ENCODE results near the gene SCARB1. TPM values are rescaled to one million over a fixed set of nuclear protein-coding genes. Genes with fewer than 3 reads are reported as not detected.

Gene SCARB1
- total and polyA plus RNA-seq, 2 of the 13 experiments (the other 11 are each of a cell fraction or from before 2014, with no cell fraction given): 63.4 to 160 TPM

DNA sequence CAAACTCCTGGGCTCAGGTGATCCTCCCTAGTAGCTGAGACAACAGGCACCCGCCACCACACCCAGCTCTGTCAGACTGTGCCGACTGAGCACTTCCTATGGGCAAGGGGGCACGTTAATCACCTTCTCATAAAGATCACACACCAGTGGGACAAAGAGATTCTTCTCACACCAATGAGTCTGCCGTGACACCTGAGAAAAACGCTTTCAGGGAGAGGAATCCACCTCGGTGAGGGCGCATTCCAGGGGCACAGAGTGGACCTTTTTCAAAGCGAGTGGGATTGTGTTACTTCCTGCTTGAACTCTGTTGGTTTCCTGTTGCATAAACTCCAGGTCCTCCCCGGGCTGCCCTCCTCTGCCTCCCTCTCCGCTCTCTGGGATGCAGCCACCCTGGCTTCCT, 17.5 kb upstream of the SCARB1 start (continued):
- no peak for TF ChIP-seq CHD2 (IDR thresholded peaks at IDR 0.05; ENCODE audit: low read depth, low read length)
- no peak for TF ChIP-seq MAZ (IDR thresholded peaks at IDR 0.05; ENCODE audit: borderline replicate concordance, low read depth, low read length)
- no peak for TF ChIP-seq MAZ (CRISPR knock-in tag; IDR thresholded peaks at IDR 0.05; ENCODE audit: low read depth)
- TF ChIP-seq ZNF282 (IDR thresholded peaks at IDR 0.05; ENCODE audit: partially characterized antibody): no peak
- TF ChIP-seq, protein P1, sequence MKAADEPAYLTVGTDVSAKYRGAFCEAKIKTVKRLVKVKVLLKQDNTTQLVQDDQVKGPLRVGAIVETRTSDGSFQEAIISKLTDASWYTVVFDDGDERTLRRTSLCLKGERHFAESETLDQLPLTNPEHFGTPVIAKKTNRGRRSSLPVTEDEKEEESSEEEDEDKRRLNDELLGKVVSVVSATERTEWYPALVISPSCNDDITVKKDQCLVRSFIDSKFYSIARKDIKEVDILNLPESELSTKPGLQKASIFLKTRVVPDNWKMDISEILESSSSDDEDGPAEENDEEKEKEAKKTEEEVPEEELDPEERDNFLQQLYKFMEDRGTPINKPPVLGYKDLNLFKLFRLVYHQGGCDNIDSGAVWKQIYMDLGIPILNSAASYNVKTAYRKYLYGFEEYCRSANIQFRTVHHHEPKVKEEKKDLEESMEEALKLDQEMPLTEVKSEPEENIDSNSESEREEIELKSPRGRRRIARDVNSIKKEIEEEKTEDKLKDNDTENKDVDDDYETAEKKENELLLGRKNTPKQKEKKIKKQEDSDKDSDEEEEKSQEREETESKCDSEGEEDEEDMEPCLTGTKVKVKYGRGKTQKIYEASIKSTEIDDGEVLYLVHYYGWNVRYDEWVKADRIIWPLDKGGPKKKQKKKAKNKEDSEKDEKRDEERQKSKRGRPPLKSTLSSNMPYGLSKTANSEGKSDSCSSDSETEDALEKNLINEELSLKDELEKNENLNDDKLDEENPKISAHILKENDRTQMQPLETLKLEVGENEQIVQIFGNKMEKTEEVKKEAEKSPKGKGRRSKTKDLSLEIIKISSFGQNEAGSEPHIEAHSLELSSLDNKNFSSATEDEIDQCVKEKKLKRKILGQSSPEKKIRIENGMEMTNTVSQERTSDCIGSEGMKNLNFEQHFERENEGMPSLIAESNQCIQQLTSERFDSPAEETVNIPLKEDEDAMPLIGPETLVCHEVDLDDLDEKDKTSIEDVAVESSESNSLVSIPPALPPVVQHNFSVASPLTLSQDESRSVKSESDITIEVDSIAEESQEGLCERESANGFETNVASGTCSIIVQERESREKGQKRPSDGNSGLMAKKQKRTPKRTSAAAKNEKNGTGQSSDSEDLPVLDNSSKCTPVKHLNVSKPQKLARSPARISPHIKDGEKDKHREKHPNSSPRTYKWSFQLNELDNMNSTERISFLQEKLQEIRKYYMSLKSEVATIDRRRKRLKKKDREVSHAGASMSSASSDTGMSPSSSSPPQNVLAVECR (CRISPR knock-in tag; IDR thresholded peaks at IDR 0.05; ENCODE audit: borderline replicate concordance): no peak; the same call in 1 of the 2 replicates
- TF ChIP-seq ZNF263 (CRISPR knock-in tag; IDR thresholded peaks at IDR 0.05): peak; percentile 95
- TF ChIP-seq ZNF10 (CRISPR knock-in tag; IDR thresholded peaks at IDR 0.05; ENCODE audit: borderline replicate concordance, low read depth): no peak
- TF ChIP-seq, protein P2, sequence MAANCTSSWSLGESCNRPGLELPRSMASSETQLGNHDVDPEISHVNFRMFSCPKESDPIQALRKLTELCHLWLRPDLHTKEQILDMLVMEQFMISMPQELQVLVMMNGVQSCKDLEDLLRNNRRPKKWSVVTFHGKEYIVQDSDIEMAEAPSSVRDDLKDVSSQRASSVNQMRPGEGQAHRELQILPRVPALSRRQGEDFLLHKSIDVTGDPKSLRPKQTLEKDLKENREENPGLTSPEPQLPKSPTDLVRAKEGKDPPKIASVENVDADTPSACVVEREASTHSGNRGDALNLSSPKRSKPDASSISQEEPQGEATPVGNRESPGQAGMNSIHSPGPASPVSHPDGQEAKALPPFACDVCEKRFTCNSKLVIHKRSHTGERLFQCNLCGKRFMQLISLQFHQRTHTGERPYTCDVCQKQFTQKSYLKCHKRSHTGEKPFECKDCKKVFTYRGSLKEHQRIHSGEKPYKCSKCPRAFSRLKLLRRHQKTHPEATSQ (CRISPR knock-in tag; IDR thresholded peaks at IDR 0.05; ENCODE audit: borderline replicate concordance): no peak
- TF ChIP-seq ZNF567 (CRISPR knock-in tag; IDR thresholded peaks at IDR 0.05; ENCODE audit: borderline replicate concordance): no peak
- TF ChIP-seq, protein P3, sequence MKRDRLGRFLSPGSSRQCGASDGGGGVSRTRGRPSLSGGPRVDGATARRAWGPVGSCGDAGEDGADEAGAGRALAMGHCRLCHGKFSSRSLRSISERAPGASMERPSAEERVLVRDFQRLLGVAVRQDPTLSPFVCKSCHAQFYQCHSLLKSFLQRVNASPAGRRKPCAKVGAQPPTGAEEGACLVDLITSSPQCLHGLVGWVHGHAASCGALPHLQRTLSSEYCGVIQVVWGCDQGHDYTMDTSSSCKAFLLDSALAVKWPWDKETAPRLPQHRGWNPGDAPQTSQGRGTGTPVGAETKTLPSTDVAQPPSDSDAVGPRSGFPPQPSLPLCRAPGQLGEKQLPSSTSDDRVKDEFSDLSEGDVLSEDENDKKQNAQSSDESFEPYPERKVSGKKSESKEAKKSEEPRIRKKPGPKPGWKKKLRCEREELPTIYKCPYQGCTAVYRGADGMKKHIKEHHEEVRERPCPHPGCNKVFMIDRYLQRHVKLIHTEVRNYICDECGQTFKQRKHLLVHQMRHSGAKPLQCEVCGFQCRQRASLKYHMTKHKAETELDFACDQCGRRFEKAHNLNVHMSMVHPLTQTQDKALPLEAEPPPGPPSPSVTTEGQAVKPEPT (CRISPR knock-in tag; IDR thresholded peaks at IDR 0.05; ENCODE audit: low read depth): peak; percentile 26; the same call in 1 of the 2 replicates
- no peak for TF ChIP-seq HNRNPH1 (optimal IDR thresholded peaks at IDR 0.05; ENCODE audit: low read depth, low read length)
- TF ChIP-seq ZBTB3 (CRISPR knock-in tag; IDR thresholded peaks at IDR 0.05; ENCODE audit: borderline replicate concordance, low read depth): no peak
- TF ChIP-seq STAT5B (CRISPR knock-in tag; IDR thresholded peaks at IDR 0.05): no peak
- no peak for TF ChIP-seq SETDB1 (CRISPR knock-in tag; IDR thresholded peaks at IDR 0.05; ENCODE audit: borderline replicate concordance)
- no peak for TF ChIP-seq PHF8 (CRISPR knock-in tag; IDR thresholded peaks at IDR 0.05)
- TF ChIP-seq ZNF234 (CRISPR knock-in tag; conservative IDR thresholded peaks at IDR 0.05): no peak
- TF ChIP-seq SIX4 (CRISPR knock-in tag; IDR thresholded peaks at IDR 0.05): peak; percentile 77
- TF ChIP-seq, protein P4, sequence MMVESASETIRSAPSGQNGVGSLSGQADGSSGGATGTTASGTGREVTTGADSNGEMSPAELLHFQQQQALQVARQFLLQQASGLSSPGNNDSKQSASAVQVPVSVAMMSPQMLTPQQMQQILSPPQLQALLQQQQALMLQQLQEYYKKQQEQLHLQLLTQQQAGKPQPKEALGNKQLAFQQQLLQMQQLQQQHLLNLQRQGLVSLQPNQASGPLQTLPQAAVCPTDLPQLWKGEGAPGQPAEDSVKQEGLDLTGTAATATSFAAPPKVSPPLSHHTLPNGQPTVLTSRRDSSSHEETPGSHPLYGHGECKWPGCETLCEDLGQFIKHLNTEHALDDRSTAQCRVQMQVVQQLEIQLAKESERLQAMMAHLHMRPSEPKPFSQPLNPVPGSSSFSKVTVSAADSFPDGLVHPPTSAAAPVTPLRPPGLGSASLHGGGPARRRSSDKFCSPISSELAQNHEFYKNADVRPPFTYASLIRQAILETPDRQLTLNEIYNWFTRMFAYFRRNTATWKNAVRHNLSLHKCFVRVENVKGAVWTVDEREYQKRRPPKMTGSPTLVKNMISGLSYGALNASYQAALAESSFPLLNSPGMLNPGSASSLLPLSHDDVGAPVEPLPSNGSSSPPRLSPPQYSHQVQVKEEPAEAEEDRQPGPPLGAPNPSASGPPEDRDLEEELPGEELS (CRISPR knock-in tag; IDR thresholded peaks at IDR 0.05): peak; percentile 67; the same call in 1 of the 2 replicates
- TF ChIP-seq SAFB2 (CRISPR knock-in tag; IDR thresholded peaks at IDR 0.05; ENCODE audit: borderline replicate concordance, low read depth): no peak
- no peak for TF ChIP-seq FOXP1 (IDR thresholded peaks at IDR 0.05)
- peak; percentile 49; the same call in 1 of the 2 replicates for TF ChIP-seq FOXP1 (CRISPR knock-in tag; IDR thresholded peaks at IDR 0.05)
- TF ChIP-seq JUND (CRISPR knock-in tag; IDR thresholded peaks at IDR 0.05): no peak
